GM12878 (cell line): ENCODE data around the gene GARRE1. TPM values are rescaled to one million over a fixed set of nuclear protein-coding genes. Genes with fewer than 3 reads are reported as not detected.
A peak's percentile ranks its signal among the peaks of the same experiment; 100 is the strongest.
"Not testable (repeated sequence)": the region's sequence is repeated elsewhere in the genome, so short reads cannot be mapped to it uniquely, and the experiment has no call there.

Experiments
- ATAC-seq: fragments of 200-7000 bp; cut with Tn5 transposase; 3 replicates; pipeline ENCODE4 v1.9.1; 2020; ENCODE audit warnings: mild to moderate bottlenecking, moderate library complexity
- BruUV-seq: library from RNA; stranded (reverse); fragments of 400-500 nt; replicated peaks from 2 replicates; lab custom pipeline; 2021; lab: Mats Ljungman, UMichigan
- CTCF ChIA-PET: fragments of 300-600 bp; sonication (Branson Sonifier 250); formaldehyde crosslinking; extraction: SDS; loops from one replicate; lab custom pipeline; 2021; ENCODE audit warnings: inconsistent platforms; lab: Yijun Ruan, JAX
- POLR2A ChIA-PET: fragments of 350-600 bp; formaldehyde crosslinking; extraction: SDS; loops from one replicate; lab custom pipeline; 2021; ENCODE audit warnings: inconsistent platforms; lab: Charles Lee
- RAD21 ChIA-PET: fragments of 300-600 bp; sonication (Branson Sonifier 250); formaldehyde crosslinking; loops from one replicate; lab custom pipeline; 2023; ENCODE audit warnings: antibody characterized with exemption; ENCODE audit not compliant: unreplicated experiment; lab: Charles Lee
- SMC1A ChIA-PET: fragments of 300-600 bp; sonication (Branson Sonifier 250); formaldehyde crosslinking; loops from one replicate; lab custom pipeline; 2023; ENCODE audit not compliant: unreplicated experiment, uncharacterized antibody; lab: Charles Lee
- DNase-seq: peaks from one replicate; pipeline ENCODE4 v3.0.0-alpha.2; 2011; ENCODE audit warnings: low read depth, low spot score
- FAIRE-seq: peaks from 3 replicates; lab custom pipeline; 2011; peaks lifted over from hg19 to GRCh38; lab: Jason Lieb, UNC
- H2AFZ ChIP-seq: 2 replicates; pipeline ENCODE4 v1.6.0; 2011; ENCODE audit warnings: low read depth, low read length, control low read depth; ENCODE audit not compliant: control insufficient read depth
- H3K27ac ChIP-seq: 2 replicates; pipeline ENCODE4 v1.5.1; 2011; ENCODE audit warnings: control low read depth; ENCODE audit not compliant: control insufficient read depth, insufficient read depth
- H3K27me3 ChIP-seq, 2 experiments: replicated peaks in 1 of 2; 2 replicates each; pipeline versions ENCODE4 v1.6.0 to v1.6.1; 2011; ENCODE audit warnings: low read length in 1 of 2; ENCODE audit not compliant: control insufficient read depth in 2 of 2, insufficient read depth in 2 of 2
- H3K36me3 ChIP-seq, 2 experiments: 2 replicates each; pipeline ENCODE4 v1.5.1; 2011; ENCODE audit warnings: low read length in 1 of 2; ENCODE audit not compliant: control insufficient read depth in 2 of 2, insufficient read depth in 2 of 2
- H3K4me1 ChIP-seq: 2 replicates; pipeline ENCODE4 v1.6.1; 2011; ENCODE audit warnings: mild to moderate bottlenecking, low read length, moderate library complexity, mixed read lengths; ENCODE audit not compliant: control insufficient read depth, insufficient read depth
- H3K4me2 ChIP-seq: 2 replicates; pipeline ENCODE4 v1.6.0; 2011; ENCODE audit warnings: control low read depth; ENCODE audit not compliant: control insufficient read depth, insufficient read depth
- H3K4me3 ChIP-seq: fragments of 200-600 bp; sonication (generic); 2 replicates; pipeline ENCODE4 v1.5.1; 2016
- H3K79me2 ChIP-seq: 2 replicates; pipeline ENCODE4 v1.6.0; 2011; ENCODE audit warnings: low read length; ENCODE audit not compliant: control insufficient read depth, insufficient read depth
- H3K9ac ChIP-seq: 2 replicates; pipeline ENCODE4 v1.8.0; 2011; ENCODE audit warnings: low read length, control low read depth, mixed read lengths; ENCODE audit not compliant: control insufficient read depth, insufficient read depth
- H3K9me3 ChIP-seq: replicated peaks from 3 replicates; pipeline ENCODE4 v1.5.1; 2011; ENCODE audit warnings: mild to moderate bottlenecking, low read length; ENCODE audit not compliant: control insufficient read depth, insufficient read depth
- H4K20me1 ChIP-seq: 2 replicates; pipeline ENCODE4 v1.6.0; 2011; ENCODE audit not compliant: control insufficient read depth, insufficient read depth
- ATF7 ChIP-seq: fragments of 450-650 bp; IDR thresholded peaks from 2 replicates; pipeline ENCODE4 v1.6.1; 2016; ENCODE audit warnings: low read depth, mild to moderate bottlenecking
- FOXK2 ChIP-seq: fragments of 450-650 bp; IDR thresholded peaks from 2 replicates; pipeline ENCODE4 v1.6.1; 2017; ENCODE audit warnings: mild to moderate bottlenecking, moderate library complexity
- JUNB ChIP-seq: IDR thresholded peaks from 2 replicates; pipeline ENCODE4 v1.6.1; 2016; ENCODE audit warnings: antibody characterized with exemption, mild to moderate bottlenecking
- MEF2A ChIP-seq: IDR thresholded peaks from 2 replicates; pipeline ENCODE4 v1.6.1; 2011; ENCODE audit warnings: low read depth, mild to moderate bottlenecking, low read length, moderate library complexity; ENCODE audit not compliant: insufficient read depth
- RUNX3 ChIP-seq: IDR thresholded peaks from 2 replicates; pipeline ENCODE4 v1.6.1; 2012; ENCODE audit warnings: low read length, inconsistent platforms
- SMARCA5 ChIP-seq: fragments of 450-650 bp; IDR thresholded peaks from 2 replicates; pipeline ENCODE4 v1.6.1; 2017; ENCODE audit warnings: mild to moderate bottlenecking
- SMC3 ChIP-seq: IDR thresholded peaks from 2 replicates; pipeline ENCODE4 v1.6.1; 2011; ENCODE audit warnings: low read length, improper control_type of control experiment, borderline replicate concordance
- TCF12 ChIP-seq: IDR thresholded peaks from 2 replicates; pipeline ENCODE4 v1.6.1; 2011; ENCODE audit warnings: low read depth, mild to moderate bottlenecking, low read length
- WGBS: methylation state at CpG from one replicate; pipeline ENCODE4 v1.1.6; 2016; ENCODE audit warnings: low lambda C conversion rate; ENCODE audit not compliant: insufficient replicate concordance, insufficient coverage; ENCODE audit errors: missing lambda C conversion rate; 5-methylcytosine and 5-hydroxymethylcytosine counted together
- in situ Hi-C: fragments of 300-500 bp; cut with MboI; formaldehyde crosslinking; loops from 9 replicates; pipeline ENCODE4 v1.14.3; 2018; ENCODE audit warnings: mixed read lengths
- intact Hi-C: fragments of 100-400 bp; cut with micrococcal nuclease; formaldehyde crosslinking; loops from one replicate; pipeline ENCODE4 v1.14.2; 2022; ENCODE audit not compliant: unreplicated experiment
- polyA plus RNA-seq, 11 experiments: library from polyadenylated mRNA; depleted of rRNA in 4 of 11; unstranded in 6 of 11; stranded (reverse) in 5 of 11; fragments of >200 nt; fragmentation: Nextera tagmentation in 4 of 11; fragmentation: Illumina TruSeq in 1 of 11; extraction: Ambion mirVana in 4 of 11; extraction: Trizol in 1 of 11; gene quantifications; 1 replicate in 1 of 11; 2 replicates in 10 of 11; pipeline versions ENCODE4 v1.2.1 to v1.2.3, GENCODE V29; 2011 to 2016; ENCODE audit warnings: inconsistent platforms in 2 of 11, missing spikeins in 2 of 11, low read depth in 1 of 11
- total RNA-seq, 4 experiments: library from RNA; depleted of rRNA in 3 of 4; stranded (reverse); fragments of >200 nt in 3 of 4; fragmentation: Illumina TruSeq in 1 of 4; extraction: Trizol in 1 of 4; gene quantifications; 2 replicates each; pipeline versions ENCODE4 v1.2.1 to v1.2.3, GENCODE V29; 2013 to 2021

The GARRE1 gene
- total and polyA plus RNA-seq, 10 of the 15 experiments (the other 5 are each of a cell fraction or from before 2014, with no cell fraction given): 1.1 to 9.4 (median 5.1) TPM

DNA sequence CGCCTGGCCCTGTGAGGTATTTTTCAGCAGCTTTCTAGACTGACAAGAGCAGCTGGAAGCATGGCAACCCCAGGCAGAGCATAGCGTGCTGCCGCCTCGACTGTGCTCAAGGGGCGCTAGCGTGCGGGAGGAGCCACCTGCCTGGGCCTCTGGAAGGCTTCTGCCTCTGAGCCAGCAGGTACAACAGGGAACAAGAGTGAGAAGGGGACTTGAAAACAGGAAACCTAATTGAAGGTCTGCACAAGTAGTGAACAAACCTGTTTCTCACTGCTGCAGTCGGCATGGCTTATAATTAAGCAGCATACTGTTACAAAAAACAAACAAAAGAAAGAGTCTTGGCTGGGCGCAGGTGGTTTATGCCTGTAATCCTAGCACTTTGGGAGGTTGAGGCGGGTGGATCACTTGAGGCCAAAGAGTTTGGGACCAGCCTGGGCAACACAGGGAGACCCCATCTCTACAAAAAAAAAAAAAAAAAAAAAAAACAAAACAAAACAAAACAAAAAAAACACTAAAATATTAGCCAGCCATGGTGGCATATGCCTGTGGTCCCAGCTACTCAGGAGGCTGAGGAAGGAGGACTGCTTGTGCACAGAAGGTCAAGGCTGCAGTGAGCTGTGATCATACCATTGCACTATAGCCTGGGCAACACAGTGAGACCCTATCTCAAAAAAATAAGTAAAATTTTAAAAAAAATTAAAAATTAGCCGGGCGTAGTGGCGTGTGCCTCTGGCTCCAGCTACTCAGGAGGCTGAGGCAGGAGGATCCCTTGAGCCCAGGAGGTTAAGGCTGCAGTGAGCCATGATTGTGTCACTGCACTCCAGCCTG lies 12.6 kb upstream of the GARRE1 start (continued):
- TF ChIP-seq SMC3: 0 out of 2 replicates have a peak, but pooled peaks have one; percentile 6
- TF ChIP-seq FOXK2: no peak
- TF ChIP-seq TCF12: peak; percentile 58; the same call in 1 of the 2 replicates
- TF ChIP-seq SMARCA5: no peak

DNA sequence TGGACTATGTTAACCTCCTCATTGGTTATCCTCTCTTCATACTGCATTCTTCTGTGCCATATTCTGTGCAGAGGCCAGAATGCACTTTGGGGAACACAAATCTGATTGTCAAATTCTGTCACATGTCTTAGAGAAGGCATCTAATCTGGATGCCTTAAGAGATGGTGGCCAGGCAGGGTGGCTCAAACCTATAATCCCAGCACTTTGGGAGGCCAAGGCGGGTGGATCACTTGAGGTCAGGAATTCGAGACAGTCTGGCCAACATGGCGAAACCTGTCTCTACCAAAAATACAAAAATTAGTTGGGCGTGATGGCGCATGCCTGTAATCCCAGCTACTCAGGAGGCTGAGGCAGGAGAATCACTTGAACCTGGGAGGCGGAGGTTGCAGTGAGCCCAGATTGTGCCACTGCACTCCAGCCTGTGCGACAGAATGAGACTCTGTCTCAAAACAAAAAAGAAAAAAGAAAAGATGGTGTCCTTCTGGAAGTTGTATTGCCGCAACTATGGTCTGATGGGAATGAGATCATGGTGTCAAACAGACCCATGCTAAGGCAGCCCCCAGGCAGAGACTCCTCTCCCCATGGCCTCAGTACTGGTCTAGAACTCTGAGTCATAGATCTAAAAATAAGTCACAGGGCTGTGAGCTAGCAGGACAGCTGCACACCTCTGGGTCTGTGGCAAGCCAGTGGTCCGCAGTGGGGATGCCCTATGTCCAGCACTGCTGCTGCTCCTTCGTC lies 11.0 kb upstream of the GARRE1 start:
- RAD21 ChIA-PET, H4K20me1 ChIP-seq, H3K4me3 ChIP-seq, H3K9me3 ChIP-seq, H3K79me2 ChIP-seq, H3K4me2 ChIP-seq, FAIRE-seq, H3K36me3 ChIP-seq, CTCF ChIA-PET, H3K27ac ChIP-seq, in situ Hi-C loops, BruUV-seq, H2AFZ ChIP-seq, H3K27me3 ChIP-seq, intact Hi-C loops, H3K4me1 ChIP-seq, DNase-seq, SMC1A ChIA-PET, POLR2A ChIA-PET, H3K9ac ChIP-seq: not testable (repeated sequence)
- WGBS: 80% methylated on average over 10 of the region's 10 CpGs
- TF ChIP-seq JUNB (peak; percentile 37; the same call in 1 of the 2 replicates), RUNX3 (peak; percentile 30; the same call in 1 of the 2 replicates), ATF7 (0 out of 2 replicates have a peak, but pooled peaks have one; percentile 24), MEF2A (peak; percentile 78)
- peak; percentile 80 for ATAC-seq
